Measurements from ENCODE around the gene PNLIPRP1. TPM values are rescaled to one million over a fixed set of nuclear protein-coding genes. Genes with fewer than 3 reads are reported as not detected.

PNLIPRP1 gene
- total and polyA plus RNA-seq, 2 of the 4 experiments (the other 2 are of a cell fraction) = not detected

DNA sequence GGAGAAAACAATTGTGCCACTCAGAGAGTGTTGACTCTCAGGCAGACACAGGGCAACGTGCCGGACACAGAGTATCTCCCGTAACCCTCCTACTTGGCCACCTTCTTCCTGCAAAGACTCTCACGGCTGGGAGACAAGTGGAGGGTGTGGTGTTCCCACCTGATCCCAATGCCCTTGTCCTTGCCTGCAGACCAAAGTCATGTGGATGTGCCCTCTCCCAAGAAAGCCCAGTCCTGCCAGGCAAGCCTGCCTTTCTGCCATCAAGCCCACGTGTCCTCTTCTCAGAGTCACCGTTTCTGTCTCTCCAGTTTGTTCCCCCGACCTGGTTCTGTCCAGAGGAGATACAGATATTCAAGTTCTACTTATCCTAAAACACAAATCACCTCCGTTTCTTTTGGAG, 30.7 kb downstream of the PNLIPRP1 start:
- TF ChIP-seq CHD1 (IDR thresholded peaks at IDR 0.05; ENCODE audit: low read depth, low read length) (no peak), SMC3 (IDR thresholded peaks at IDR 0.05; ENCODE audit: low read depth, low read length) (no peak), FOS (IDR thresholded peaks at IDR 0.05; ENCODE audit: low read depth, low read length) (no peak)
- no peak overlapping the region for H4K8ac ChIP-seq (ENCODE audit: low read depth in 2 of 2, low read length in 2 of 2)
- 65% methylated on average over 3 of the region's 8 CpGs; no CpG with 5 or more reads in 1 of the 2 experiments for WGBS, 2 experiments (ENCODE audit: extremely low coverage in 2 of 2, insufficient read length in 1 of 2)
- H4K91ac ChIP-seq (ENCODE audit: insufficient read depth, low read depth, low read length) = no peak overlapping the region
- H2AK9ac ChIP-seq (replicated peaks; ENCODE audit: low read depth, low read length, poor library complexity) = no peak overlapping the region
- no peak overlapping the region for H2AK5ac ChIP-seq (ENCODE audit: low read depth, low read length)
- no peaks in the 10 kb centered on the region for H3K79me1 ChIP-seq (ENCODE audit: low read depth in 1 of 2, low read length in 2 of 2)
- H3K4me1 ChIP-seq (ENCODE audit: control insufficient read depth, insufficient read depth, low read length) = no peaks in the 10 kb centered on the region
- H2BK5ac ChIP-seq (ENCODE audit: low read depth, low read length, poor library complexity, severe bottlenecking) = no peak overlapping the region
- ChIA-PET CTCF (no interaction called here), POLR2A (ENCODE audit: unreplicated experiment) (no interaction called here)
- H3K18ac ChIP-seq (ENCODE audit: low read depth, low read length) = no peak overlapping the region
- H4K20me1 ChIP-seq (ENCODE audit: insufficient read depth, low read length) = no peaks in the 10 kb centered on the region
- H3K9me3 ChIP-seq (ENCODE audit: control insufficient read depth, insufficient read depth, low read length) = no peaks in the 10 kb centered on the region
- intact Hi-C loops (cut with micrococcal nuclease) = no loop called here
- no peaks in the 10 kb centered on the region for H3K36me3 ChIP-seq (ENCODE audit: control insufficient read depth, insufficient read depth, low read length)
- no peaks in the 10 kb centered on the region for H3K9me1 ChIP-seq (ENCODE audit: insufficient read depth, low read length)
- dilution Hi-C loops (cut with HindIII; ENCODE audit: low sequenced_read_pairs, unreplicated experiment) = no loop called here
- no peak overlapping the region for H3K56ac ChIP-seq (ENCODE audit: extremely low read depth, insufficient read depth, low read length)
- H3K4me3 ChIP-seq (ENCODE audit: insufficient read depth, low read depth, low read length) = no peak overlapping the region
- no peak overlapping the region for H3K9ac ChIP-seq (ENCODE audit: low read depth, low read length)
- H3K27ac ChIP-seq (ENCODE audit: insufficient read depth, low read length) = no peak overlapping the region
- no TSS peak for BruUV-seq (replicated peaks)
- H3K27me3 ChIP-seq (ENCODE audit: control insufficient read depth, insufficient read depth, low read length) = peaks cover 2% of the 10 kb centered on the region
- no peak overlapping the region for H2BK120ac ChIP-seq (ENCODE audit: low read depth, low read length)
- no peak overlapping the region for H3K4me2 ChIP-seq (ENCODE audit: low read depth, low read length)
- H3K23ac ChIP-seq (ENCODE audit: low read depth, low read length) = no peak overlapping the region
- no peak for ATAC-seq (ENCODE audit: low read depth)
- H2BK15ac ChIP-seq (ENCODE audit: low read depth, low read length) = no peak overlapping the region
- H2BK20ac ChIP-seq (ENCODE audit: low read depth, low read length) = no peak overlapping the region
- no peak overlapping the region for H4K5ac ChIP-seq (ENCODE audit: low read depth, low read length)
- no peak overlapping the region for H2AFZ ChIP-seq (replicated peaks; ENCODE audit: low read length, poor library complexity)
- no peak overlapping the region for H3K4ac ChIP-seq (ENCODE audit: low read depth, low read length)
- no peak for DNase-seq
- in situ Hi-C loops (cut with MboI; ENCODE audit: low sequenced_read_pairs) = no loop called here
- H3K14ac ChIP-seq (replicated peaks; ENCODE audit: low read depth, low read length) = no peak overlapping the region

Data from IMR-90 (cell line).